Fibroblast of peridontal ligament (primary cell): ENCODE results near the gene HOXA4.

ENCODE experiments used
- DNase-seq: peaks from one replicate; pipeline ENCODE4 v3.0.0-alpha.2; 2010; ENCODE audit errors: extremely low read depth

The HOXA4 gene

DNA sequence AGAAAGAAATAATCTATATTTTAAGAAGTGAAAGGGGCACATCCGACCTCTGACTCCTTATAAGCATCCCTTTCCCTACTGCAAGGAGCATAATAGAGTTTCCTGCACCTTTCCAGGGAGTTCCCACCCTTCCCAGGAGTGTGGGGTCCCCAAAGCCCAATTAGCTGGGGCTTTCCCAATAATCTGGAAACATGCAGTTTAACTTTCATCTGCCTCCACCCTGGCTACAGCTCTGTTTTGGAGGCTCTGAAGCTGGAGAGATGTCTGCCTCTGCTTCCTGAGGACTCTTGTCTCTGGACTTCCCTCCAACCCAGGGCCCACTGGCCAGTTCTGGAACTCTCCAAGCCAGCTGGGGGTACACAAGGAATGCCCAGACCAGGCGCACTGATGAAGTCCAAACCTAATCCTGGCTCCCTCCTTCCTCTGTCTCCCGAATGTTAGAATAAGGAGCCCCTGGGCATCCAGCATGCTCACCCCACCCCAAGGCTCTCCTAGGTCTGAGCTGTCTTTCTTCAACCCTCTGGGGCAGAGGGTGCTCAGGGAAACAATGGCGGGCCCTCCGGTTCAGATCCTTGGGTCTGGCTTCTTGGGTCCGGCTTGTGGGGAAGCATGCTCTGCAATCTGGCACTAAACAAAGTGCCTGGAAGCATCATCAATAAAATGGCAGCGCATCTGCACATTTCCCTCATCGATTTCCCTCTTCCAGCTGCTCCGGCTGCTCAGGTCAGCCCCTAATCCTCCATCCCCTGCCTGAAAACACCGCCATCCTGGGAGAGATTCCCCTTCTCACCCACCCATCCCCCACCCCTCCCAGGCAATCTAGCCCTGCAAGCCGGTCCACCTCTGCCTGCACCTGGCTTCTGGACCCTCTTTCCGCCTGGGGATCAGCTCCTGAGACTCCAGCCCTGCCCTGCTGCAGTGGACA lies 13.3 kb downstream of the HOXA4 start:
- no peak for DNase-seq

DNA sequence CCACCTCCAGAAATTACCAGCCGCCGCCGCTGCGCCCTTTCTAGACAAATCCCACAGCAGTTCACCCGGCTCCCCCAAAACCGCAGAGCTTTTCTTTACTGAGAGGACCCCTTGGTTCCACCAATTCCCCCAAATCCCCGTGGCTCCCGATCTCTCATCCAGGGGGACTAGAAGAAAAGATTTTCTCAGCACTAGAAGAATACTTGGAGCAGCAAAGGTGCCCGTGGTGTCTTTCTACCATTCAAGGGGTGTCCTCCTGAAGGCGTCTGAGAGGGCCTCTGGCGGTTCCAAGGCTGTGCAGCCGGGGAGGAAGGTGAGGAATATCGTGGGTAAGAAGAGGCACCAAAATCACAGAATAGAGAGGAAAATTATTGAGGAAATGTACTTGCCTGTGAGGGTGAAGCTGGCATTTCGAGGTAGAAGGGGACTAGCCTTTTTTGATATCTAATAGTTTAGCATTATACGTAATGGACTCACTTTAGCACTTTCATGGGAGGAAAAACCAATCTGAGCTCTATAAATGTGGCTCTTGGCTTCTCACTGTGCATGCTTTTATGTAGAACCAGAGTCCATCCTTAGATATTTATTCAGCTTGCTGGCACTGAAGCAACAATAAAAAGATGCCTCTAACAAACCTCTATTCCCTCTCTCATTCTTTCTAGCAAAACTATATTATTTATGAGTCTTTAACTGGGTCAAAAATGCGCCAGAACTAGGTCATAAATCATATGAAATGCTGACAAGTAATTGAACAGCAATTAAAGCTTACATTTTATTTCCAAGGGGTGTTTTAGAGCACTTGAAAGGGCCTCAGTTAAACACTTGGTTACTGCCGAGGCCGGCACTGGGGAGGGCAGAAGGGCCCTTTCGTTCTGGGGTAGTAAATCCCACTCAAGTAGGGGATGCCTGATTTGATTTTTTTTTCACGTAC lies 14.3 kb downstream of the HOXA4 start:
- no peak for DNase-seq

DNA sequence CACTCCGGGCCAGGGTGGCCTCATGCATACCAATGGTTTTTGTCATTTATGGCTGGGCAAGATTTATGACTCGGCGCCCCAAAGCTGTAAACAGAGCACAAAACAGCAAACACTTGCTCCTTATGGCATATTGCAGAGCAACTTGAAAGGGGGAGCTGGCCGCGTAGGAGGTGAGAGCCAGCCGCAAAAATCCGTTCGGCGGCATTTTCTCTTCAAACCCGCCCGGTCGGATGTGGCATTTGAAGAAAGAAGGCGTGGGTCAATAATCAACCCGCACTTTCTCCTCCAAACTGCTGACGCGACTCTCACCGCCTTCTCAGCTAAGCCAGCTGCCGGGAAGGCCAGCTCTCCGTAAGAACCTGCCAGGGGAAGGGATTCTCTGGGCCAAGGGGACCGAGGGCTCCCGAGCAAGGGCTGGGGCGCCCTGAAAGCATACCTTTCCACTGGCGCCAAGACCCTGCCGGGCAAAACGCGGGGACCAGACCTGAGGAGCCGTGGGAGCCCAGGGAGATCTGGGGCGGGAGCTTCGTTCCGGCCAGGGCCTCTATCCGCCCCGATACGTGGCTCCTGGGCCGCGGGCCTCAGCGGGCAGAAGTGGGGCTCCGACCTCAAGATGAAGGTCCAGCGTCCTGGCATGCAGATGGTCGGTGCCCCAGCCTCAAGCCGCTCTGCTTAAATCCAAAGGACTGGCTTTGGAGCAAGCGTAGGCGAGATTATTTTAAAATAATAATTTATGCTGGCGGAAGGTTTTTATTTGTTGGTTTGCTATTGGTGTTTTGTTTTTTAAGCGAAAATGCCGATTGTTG lies 15.1 kb downstream of the HOXA4 start:
- DNase-seq = no peak

DNA sequence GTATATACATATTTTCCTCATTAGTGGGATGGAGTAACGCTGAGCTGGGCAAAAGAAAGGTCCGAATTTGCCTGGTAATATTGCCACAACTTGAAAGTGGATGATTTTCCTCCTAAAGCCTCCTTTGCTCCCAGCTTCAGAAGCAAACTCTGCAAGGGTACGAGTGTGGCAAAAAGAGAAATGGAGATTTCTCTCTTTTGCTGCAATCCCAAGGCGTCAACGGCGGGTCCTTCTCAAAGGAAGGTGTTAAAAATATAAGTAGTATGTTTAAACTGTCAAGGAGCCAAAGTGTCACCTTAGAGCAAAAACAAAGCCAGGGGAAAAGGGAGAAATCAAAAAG lies 15.7 kb downstream of the HOXA4 start:
- no peak for DNase-seq

DNA sequence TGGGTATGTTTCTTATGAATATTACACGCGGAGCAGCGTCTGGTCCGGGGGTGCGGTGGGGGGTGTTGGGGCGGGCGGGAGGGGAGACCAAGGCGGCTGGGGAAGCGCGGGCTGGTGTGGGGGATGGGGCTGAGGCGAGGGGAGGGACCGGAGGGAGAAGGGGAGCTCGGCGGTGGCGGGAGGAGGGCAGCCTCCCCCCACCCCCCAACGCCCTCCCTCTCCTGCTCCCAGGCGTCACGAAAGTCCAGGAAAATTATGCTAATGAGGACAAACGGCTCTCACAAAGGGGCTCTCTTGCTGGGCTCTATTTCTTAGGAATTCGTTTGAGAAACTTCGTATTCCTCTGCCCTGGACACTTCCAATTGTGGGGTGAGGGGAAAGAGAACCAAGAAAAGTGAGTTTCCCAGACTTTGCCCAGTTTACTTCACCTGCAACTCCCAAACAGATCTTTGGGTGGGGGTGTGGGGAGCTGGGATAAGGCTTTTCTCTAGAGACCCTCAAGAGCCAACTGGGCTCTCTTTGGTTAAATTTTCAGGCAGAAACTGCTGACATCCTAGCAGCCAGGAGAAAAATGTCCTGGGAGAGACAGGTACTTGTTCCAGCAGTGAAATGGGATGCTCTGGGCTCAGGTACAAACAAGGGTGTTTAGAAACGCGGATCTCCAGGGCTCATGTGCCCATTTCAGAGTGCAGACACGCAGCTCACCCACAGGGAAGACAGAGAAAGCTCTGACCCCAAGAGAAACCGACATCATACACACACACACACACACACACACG lies 16.4 kb downstream of the HOXA4 start:
- DNase-seq = no peak

DNA sequence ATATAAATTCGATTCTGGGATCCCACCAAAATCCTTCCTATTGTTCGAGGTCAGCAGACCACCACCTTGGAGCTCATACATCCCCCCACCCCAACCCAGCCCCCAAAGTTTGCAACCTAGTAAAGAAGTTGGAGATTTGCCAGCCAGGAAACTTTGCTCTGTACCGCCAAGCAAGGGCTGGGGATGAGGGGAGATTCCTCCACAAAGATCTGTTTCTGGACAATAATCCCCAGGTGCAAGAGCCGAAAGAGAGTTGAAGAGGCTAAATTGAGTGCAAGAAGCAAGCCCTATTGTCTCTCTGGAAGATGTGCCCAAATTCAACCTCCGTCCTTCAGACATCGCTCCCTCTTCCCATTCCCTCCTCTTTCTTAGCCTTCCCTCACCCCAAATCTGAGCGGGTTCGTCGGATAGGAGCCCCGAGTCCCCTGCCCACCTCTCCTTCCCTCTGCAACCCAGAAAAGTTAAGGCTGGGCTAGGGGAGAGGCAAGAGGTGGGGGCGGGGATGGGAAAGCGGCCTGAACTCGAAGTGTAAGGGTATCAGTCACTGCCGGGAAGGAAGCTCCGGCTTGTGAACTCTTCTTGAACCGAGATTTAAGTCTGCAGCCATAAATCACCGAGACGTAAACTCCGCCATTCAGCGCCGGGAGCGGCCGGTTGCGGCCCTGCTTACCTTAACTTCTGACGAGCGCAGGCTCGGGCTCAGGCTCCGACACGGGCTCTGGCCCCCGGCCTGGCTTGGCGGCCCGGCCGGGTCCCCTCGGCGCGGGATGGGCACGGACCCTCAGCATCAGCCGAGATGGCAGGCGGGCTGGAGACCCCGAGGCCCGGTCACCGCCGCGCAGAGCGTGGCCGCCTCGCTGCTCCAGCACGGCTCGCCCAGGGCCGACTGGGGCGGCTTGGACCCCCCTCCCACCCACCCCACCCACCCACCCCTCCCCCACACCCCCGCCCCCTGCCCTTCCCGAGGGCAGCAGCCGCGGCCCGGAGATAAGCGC lies 17.3 kb downstream of the HOXA4 start:
- DNase-seq = no peak

DNA sequence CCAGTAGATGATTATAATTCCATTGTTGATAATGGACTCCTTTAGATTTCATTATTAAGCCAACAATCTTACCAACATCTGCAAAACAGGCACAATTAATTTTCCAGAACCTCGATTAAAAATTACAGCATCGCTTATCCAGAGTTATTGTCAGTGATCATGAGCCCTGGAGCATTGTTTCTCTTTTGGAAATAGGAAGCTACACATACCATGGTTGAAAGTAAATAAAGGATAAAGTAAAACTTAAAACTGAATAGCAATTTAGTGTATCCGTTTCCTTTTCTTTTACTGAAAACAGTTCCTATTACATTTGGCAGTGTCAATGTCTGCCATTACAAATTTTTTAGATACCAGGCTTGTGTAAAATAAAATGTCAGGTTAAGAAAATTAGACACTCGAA lies 18.2 kb downstream of the HOXA4 start:
- DNase-seq = no peak

DNA sequence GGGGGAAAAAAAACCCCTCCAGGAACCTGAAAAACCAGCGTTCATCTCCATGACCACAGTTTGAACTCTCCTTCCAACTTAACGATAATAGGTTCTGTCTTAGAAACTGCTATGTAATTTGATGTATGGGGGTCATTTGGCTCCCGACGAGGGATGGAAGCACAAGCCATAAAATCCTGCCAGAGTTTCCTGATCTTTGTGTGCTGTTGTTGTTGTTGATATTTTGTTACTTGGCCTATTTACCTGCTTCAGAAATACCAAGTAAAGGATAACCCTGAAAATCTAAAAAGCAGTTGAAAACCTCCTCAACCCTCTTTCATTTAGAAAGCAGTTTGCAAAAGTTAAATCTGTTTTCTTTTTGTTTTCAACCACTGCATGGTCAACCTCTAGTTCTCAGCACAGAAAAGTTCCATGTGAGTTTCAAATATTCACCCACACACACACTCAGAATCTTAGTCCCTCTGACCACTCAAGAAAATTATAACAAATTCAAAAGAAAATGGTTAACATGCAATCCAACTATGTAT lies 18.7 kb downstream of the HOXA4 start:
- no peak for DNase-seq

DNA sequence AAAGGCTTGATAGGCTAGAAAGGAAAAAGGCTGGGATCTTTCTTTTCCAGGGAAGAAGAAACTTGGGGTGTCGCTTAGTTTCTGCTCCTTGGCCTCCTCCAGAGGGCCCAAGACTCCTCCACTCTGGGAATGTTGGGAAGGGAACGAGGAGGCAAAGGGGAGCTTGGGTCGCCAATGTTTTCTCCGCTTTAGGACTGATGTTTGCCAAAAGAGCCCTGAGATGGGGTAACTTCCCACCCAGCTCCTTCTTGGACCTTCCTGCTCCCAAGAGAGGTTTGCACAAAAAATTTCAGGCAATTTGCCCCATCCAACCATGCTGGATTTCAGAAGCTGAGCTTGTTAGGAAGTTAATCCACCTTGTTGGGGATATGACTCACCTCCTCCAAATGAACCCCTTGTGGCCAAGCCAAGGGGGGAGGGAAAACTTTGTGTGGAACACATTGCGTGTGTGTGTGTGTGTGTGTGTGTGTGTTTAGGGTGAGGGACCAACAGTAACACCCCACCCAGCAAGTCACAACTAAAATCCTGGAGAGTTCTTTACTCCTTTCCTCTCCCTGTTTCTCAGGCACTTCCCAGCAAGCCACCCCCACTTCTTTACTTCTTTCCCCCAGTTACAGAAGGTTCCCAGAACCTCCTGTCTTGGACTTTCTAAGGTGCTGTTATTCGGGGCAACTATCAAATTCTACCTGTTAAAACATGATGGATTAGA lies 19.4 kb downstream of the HOXA4 start:
- DNase-seq = no peak

DNA sequence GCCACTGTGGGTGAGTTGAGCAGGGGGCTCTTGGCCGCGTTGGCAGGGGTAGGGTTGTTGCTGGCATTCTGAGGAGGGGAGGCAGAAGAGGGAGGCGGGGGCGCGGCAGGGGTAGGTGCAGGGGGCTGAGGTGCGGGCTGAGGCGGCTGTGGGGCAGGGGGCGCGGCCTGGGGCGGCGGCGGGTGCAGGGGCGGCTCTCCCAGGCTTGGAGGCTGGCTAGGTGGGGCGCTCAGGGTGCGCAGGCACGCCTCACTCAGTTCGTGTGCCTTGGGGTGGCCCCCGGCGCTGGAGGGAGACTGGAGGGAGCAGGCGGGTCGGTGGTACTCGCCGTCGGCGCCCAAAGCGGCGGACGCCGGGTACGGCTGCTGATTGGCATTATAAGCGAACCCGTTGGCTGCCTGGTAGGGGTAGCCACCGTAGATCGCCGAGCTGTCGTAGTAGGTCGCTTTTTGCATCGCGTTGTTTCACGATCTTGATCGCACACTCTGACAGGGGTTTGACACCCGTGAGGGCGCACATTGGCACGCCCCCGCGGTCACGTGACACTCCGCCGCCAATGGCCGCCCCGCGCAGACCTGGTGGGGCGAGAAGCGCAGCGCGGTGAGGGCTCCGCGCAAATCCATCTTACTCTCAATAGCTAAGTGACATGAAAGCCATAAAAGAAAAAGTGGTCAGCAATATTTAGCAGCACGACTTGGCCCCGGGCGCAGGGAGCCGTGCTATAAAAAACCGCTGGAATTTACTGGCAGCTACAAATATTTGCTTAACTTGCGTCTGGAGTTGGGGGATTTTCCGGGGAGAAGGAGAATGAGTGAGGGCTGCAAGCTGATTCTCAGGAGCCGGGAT lies 20.1 kb downstream of the HOXA4 start:
- DNase-seq = no peak

DNA sequence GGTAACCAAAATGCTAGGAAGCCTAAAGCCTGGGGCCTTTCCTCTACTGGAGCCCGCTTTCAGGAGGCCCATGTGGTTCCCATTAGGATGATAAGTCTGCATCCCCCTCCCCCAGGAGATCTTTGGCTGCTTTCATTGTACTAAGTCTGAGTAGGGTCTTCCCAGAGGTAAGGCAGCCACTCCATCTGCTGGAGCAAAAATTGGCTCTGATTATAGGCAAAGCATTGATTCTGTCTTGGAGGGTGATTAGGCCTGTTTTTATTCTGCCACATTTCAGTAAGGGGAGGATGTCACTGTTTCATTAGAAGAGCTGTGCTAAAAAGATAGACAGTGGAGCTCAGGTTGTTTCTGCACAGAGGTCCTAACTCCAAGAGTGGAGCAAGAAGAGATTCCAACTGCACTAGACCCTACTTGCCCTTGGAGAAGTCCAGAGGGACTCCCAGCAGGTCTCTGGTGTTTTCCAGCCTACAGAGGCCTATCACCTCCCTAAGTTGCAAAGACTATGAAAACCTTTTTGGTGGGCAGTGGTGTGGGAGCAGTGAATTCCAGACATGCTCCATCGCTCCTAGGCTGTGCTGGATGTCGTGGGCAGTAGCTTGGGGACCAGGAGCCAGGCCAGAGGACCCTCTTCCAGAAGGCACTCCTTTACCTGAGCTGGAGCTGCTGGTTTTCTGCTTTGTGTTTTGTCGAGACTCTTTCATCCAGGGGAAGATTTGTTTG lies 20.9 kb downstream of the HOXA4 start:
- no peak for DNase-seq

DNA sequence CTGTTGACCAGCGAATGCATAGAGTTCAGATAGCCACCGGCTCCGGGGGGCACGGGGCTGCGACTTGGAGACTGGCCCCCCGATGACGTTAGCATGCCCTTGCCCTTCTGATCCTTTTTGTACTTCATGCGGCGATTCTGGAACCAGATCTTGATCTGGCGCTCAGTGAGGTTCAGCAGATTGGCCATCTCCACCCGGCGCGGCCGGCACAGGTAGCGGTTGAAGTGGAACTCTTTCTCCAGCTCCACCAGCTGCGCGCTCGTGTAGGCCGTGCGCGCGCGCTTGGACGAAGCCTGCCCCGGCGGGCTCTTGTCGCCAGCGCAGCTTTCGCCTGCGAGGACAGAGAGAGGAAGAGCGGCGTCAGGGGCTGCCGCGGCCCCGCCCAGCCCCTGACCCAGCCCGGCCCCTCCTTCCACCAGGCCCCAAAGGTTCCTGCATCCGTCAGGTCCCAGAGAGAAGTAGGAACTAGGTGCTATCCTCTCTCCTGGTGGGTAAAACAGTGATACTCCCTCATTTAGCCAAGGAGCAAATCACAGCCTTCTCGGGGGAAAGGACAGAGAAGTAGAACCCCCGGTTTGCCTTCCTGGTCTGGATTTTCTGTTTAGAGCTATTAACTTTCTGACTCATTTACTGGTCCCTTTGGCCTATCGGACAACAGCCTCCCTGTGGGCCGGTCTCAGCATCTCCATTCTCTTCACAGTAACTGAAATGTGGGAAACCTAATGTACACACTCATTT lies 22.0 kb downstream of the HOXA4 start:
- DNase-seq = no peak

DNA sequence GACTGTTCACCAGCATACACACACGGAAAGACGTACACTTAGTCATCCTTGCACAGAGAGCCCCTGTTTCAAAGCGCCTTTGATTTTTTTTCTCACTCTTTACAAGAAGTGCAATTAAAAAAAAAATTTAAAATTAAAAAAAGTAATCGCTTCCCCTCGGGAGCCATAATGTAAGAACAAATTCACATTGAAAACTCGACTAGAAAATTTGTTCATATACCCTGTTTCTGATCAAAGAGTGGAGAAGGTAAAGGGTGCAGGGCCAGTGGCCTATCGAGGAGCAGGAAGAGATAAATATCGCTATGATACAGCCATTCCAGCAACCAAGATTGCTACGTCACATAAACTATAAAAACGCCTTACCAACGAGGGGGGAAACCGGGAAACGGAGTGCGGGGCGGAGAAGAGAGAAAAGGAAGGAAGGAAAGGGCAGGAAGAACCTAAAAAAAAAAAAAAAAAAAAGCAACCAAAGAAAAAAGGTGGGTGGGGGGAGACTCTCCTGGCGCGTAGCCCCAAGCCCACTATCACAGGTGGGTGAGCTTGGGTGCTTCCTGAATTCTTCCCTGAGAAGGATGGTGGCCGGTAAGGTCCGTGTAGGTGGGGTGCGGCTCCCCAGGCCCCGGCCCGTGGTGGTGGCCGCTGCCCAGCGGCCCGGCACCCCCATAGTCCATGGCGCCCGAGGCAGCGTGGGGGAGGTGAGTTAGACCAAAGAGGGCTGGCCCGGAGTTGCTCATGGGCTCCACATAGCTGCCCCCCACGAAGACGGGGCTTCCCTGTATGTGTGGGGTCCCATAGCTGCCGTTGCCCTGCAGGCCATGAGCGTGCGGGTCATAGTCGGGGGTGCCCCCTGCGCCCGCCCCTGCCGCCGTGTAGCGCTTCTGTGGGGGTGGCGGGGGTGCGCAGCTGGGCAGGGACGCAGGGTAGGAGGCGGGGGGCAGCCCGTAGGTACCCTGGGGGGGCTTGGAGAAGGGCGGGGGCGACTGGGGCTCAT lies 22.9 kb downstream of the HOXA4 start:
- DNase-seq = no peak

DNA sequence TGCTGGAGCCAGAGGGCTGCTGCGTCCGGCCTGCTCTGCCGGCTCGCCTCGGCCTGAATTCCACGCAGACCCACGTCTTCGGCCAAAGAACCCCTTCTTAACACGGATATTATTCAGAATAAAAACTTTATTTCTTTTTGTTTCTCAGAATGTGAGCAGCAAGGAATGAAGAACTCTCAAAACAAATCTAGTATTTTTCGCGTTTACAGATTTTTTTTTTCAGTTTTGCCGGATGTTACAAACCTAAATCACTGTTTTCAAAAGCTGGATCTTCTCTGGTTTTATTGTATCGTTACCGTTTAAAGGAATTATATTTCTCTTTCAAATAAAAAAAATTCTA lies 23.7 kb downstream of the HOXA4 start:
- DNase-seq = no peak

DNA sequence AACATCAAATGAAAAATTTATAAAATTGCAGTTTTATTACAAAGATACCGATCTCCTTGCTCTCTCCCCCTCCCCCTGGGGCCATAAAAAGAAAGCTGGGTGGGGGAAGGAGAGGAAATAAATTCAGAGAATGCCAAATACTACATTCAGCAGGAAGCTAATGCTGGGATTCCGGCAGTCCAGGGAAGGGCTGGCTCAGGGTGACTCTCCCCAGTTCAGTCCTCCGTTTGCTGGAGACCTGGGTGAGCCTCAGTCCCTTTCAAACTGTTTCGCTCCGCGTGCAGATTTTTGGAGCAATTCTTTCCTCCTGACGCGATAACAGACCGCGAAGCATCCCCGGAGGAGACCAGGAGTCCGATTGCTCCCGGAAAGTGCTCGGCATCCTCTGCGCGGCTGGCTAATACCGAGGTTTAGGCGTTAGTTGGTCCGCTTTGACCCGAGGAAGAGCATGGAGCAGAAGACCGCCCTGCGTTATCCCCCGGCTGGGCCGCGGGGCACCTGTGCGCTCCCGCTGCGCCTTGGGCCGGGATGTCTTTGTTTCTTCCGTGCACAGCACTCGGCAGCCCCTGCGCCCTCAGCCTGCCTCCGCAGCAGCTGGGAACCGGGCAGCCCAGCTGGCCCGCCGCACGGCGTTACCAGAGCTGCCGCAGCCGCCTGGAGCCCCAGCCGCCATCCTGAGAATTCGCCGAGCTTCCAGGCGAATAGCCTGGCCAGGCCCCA lies 24.2 kb downstream of the HOXA4 start:
- no peak for DNase-seq
